NCI-H2196 (cell line): ENCODE results near the gene IMMP2L.

Experiments used
- DNase-seq: peaks from one replicate; lab custom pipeline; 2025; ENCODE audit not compliant: unreplicated experiment; lab: John Stamatoyannopoulos, UW

Gene IMMP2L

DNA sequence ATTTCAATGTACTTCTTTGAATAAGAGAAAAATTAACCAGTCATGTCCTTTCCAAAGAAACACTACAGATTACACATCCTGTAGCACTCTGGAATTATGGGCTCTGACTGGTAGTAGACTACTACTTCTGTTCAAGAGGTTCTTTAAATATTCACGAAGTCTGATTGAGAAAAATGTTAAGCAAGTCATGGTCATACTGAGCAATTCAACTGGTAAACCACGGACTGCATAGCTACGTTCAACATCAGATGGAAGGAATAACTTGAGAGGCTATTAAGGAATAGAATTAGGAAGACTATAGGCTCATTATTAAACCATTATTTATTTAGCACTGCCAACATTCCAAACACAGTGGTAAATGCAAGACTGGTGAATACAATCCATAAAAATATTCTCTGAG is 160.8 kb downstream of the IMMP2L start:
- no peak for DNase-seq

- no peak for DNase-seq
Observed at GRCh38 chr7:111400088-111400487, 162.2 kb downstream of the IMMP2L start.

DNA sequence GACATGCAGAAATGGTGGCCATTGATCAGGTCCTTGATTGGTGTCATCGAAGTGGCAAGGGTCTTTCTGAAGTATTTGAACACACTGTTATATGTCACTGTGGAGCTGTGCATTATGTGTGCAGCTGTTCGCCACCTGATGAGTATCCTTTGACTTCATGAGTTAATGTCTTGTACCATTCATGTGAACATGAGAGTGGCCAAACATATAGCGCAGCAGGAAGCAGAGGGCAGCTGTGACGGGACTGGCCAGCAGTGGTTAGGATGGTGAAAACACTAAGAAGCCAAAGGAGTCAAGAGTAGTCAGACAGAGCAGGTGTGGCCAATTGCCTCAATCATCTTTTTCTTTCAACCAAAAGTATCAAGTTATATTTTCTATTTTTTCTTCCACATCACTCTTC is 167.4 kb downstream of the IMMP2L start:
- DNase-seq: no peak

DNA sequence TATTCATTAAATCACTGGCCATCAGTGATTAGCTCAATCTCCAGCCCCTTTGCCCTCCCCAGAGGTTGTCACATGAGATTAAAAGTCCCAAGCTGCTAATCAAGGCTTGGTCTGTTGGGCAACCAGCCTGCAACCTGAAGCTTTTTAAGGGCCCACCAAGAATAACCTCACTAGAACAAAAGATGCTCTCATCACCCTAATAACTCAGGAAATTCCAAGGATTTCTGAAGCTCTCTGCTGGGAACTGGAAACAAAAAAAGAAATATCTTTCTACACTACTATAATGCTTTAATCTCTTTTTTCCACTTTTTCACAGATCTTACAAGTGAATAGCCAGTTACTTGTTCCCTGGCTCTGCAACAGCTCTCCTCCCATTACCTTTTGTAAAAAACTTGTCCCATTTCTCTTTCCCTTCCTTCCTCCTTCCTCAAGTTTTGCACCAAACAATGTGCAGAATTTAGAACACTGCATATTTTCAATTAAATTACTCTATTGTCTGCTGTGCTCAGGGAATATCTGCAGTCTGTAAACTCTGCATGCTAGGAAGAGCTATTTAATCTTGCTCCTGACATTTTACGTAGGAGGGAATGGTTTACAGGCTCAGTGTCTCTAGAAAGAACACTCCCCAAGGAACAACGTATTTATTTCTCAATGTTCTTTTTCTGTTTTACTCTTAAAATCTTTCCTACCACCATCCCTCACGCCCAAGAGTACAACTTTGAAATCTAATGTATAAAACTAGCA is 169.1 kb downstream of the IMMP2L start:
- no peak for DNase-seq

DNA sequence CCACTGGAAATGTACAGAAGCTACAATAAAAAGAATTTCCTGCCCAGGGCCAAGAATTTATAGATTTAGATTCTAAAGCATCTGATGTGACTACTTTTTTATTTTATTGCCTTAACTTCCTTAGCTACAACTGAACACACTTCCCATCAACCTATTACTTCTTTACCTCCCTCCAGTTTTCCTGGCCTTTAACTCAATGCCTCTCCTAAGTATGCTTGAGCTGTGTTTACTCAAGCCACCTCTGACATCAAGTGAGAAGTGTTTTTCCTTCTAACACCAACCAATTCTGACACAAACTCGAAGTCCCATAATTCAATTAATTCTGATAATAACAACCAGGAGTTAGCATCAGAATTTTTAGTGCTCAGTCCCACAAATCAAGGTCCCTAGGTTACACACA is 170.0 kb downstream of the IMMP2L start:
- no peak for DNase-seq

DNA sequence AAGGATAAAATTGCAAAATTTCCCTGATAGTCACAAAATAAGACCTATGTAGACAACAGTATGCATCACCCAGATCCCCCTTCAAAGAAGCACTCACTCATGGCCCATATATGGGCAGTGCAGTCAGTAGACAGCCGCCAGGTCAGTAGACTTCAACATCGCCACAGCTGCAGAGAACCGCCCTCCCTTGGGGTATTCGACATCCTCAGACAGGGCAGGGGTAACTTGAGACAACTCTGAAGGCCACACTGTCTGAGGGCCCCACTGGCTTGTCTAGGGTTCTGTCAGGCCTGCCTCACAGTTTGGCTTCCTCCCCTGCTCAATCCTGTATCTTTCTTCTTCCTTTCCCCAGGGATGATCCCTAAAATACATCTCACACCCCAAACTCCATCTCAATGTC is 172.3 kb downstream of the IMMP2L start:
- DNase-seq: no peak

DNA sequence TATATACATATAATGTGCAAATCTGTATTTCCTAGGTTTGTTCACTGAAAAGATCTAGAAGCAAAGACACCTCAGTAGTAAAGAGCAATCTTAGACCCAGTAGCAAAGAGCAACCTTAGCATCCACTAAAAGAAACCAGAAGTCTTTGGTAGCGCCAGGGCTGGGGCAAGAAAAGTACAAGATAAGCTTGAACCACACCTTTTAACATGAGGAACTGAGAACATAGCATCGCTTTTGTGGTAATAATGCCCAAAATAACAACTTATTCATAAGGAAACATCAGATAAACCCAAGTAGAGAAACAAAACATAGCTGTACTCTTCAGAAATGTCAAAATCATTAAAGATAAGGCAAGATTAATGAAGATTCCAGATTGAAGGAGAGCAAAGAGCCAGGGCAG is 173.4 kb downstream of the IMMP2L start:
- no peak for DNase-seq

GRCh38 chr7:111388016-111388415 is 174.3 kb downstream of the IMMP2L start:
- no peak for DNase-seq

- DNase-seq: no peak
Observed at GRCh38 chr7:111384065-111384891, 178.0 kb downstream of the IMMP2L start.

GRCh38 chr7:111383133-111383532 is 179.2 kb downstream of the IMMP2L start:
- no peak for DNase-seq

DNA sequence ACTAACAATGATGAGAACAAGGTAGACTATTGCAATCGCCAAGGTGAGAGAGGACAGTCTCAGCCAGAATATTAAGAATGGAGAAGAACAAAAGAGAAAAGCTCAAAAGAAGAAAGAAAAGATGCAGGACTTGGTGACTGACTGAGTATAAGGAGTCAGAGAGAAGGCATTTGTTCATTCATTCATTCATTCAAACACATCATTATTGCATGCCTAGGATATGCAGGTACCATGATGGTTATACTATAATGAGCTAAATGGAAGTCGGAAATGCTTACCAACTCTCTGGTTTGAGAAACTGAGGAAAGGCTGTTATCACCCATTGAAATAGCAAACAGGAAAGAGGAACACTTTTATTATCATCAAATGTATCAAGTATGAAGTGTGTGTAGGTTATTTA is 180.7 kb downstream of the IMMP2L start:
- DNase-seq: no peak

- DNase-seq: no peak
Observed at GRCh38 chr7:111380945-111381344, 181.3 kb downstream of the IMMP2L start.

DNA sequence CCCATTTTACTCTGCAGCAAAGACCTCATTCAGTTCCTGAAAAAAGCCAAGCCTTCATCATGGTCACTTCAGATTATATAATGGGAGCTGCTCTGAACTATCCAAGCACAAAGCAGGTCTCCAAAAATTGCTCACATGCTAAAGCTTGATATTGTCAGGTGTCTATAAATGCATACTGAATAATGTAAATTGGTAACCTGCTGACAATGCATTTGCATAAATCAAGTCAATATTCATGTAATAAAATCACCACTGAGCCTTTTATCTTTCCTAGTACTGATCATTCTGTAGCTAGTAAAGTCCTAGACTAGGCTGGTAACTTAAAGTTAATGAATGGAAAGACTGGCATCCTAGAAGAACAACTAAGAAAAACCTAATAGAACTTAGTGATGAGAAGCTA is 188.3 kb downstream of the IMMP2L start:
- DNase-seq: no peak

- no peak for DNase-seq
Observed at GRCh38 chr7:111371437-111371836, 190.9 kb downstream of the IMMP2L start.

DNA sequence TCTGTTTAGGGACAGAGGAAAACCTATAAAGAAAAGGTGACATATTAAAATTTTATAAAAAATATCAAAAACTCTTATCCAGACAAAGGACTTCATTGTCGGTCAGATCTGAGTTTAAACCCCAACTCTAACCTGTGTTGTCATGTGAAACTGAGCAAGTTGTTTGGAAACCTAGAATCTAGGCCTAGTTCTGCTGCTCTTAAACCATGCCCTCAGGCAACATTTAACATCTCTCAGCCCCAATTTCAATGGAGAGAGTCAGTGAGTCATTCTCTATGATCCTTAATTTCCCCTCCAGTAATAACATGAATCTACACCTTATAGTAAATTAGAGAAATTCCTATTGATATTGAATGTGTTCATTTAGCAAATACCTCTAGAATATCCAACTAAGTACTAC is 192.3 kb downstream of the IMMP2L start:
- DNase-seq: no peak

DNA sequence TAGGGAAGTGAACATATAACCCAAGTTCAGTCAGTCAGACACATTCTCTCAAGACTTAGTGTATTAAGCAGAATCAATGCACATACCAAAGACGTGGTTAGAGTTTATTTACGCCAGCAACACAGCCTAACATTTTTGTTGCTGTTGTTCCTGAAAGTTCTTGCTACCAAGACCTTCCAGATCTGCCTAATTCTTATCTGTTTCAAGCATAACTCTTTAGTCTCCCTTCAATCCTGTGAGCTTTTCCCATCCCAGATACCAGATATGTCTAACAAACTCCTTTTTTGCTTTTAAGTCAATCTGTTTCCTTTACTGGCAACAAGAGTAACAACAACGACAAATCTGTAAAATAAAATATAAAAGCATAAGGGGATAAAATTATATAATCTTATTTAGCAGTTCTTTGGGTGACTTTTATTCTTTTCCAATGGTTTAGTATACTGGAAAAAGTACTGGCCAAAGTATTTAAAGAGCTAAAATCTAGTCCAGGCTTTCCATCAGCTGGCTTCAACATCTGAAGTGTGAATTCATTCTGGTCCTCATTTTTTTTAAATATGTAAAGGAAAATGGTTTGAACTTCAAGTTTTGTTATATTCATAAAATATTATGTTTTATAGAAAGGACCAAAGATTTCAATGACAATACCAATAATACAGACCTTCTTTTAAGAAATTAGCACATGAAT is 193.8 kb downstream of the IMMP2L start:
- DNase-seq: no peak

DNA sequence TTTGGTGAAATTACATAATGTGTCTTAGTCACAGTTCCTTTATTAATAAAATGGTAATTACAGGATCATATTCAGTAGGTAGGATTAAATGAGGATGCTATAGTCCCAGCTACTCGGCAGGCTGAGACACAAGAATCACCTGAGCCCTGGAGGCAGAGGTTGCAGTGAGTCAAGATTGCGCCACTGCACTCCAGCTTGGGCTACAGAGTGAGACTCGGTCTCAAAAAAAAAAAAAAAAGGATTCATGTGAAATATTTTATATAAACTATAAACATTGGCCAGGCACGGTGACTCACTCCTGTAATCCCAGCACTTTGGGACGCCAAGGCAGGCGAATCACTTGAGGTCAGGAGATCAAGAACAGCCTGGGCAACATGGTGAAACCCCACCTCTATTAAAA is 197.9 kb downstream of the IMMP2L start:
- no peak for DNase-seq

DNA sequence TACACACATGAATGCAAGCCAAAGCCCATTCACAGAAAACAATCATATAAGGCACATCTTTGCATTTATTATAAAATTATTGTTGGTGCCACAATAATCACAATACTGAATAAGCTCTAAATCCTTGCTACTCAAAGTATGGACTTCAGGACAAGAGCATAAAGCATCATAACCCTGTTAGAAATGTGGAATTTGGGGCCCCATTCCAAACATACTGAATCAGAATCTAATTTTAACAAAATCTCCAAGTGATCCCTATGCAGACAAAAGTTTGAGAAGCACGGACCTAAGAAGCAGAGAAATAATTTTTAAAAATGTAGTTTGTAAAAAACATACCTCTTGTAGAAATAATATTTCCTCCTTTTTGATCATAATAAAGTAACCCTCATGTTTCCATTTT is 199.2 kb downstream of the IMMP2L start:
- no peak for DNase-seq

DNA sequence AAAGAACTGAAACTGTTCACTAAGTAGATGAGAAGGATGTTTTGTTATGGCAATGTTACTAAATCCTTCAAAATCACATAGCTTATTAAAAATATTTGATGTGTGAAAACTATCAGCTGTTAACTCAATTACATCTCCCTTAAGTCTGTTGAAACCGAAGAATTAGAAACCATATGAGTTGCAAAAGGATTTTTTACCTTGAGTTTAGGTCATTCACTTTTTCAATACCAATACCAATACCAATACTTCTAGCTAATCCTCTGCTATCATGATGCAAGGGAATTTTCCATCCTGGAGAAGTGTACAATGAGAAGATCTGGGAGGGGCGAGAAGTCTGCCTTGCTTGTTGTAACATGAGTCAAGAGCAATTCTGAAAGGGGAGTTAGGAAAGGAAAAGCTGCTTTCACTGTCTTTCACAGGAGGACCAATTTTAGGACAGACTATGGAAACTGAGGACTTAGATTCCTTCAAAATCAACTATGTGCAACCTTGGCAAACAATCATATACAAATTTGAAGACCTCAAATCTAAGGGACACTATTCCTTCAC is 199.7 kb downstream of the IMMP2L start:
- no peak for DNase-seq

DNA sequence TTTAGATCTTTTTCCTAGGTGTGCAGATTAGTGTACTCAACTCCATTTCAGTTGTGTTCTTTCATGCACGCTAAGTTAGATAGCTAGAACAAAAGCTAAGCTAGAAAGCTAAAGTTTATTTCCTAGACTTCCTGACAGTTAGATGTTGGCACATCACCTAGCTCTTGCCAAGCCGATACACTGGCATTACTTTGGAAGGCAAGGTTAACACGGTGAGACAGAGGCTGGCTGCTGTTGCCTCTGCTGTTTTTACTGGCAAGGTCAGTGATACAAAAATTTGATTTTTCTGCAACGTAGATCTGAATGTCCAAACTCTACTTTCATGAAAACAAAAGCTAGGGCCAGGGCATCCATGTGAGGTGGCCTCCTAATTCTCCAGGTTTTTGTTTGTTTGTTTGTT is 203.4 kb downstream of the IMMP2L start:
- DNase-seq: no peak

DNA sequence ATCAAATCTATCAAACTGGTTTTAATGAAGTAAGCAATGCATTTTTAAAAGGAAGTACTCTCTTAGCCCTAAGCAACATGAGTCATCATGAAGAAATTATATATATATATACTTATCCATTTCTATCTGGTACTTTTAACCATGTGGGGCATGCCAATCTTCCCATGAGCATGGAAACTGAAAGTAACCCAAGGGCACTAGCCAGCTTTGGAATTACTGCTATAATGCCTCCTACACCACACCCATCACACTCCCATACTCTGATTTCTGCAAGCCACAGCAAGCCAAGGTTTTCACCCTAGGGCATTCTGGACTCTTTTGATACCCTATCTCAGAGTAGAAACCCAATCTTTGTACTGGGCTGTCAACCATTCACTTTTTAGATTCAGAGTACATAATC is 204.6 kb downstream of the IMMP2L start:
- DNase-seq: no peak

DNA sequence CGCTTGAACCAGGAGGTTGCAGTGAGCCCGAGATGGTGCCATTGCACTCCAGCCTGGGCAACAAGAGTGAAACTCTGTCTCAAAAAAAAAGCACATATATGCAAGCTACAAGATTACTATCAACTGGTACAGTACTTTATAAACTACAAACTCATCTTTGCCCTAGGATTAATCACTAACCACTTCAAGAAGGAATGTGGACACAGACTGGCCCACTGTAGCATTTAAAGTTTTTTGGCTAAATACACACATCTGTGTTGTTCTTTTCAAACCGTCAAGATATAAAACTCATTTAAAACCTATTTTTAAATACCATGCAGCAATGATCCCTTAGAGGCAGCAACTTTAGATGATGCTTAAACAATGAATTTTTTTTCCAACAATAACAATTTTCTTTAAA is 205.4 kb downstream of the IMMP2L start:
- DNase-seq: no peak
